NCI-H524 treated with DMSO at 0.1 percent for 48 hours (cell line): Measurements from ENCODE around the gene AMDHD2.
"Not testable (repeated sequence)": the region's sequence is repeated elsewhere in the genome, so short reads cannot be mapped to it uniquely, and the experiment has no call there.

ENCODE experiments used
- DNase-seq: peaks from one replicate; lab custom pipeline; 2025; lab: John Stamatoyannopoulos, UW

The AMDHD2 gene

GRCh38 chr16:2533912-2534311 is 13.7 kb downstream of the AMDHD2 start:
- no peak for DNase-seq

GRCh38 chr16:2534335-2534734 is 14.2 kb downstream of the AMDHD2 start:
- not testable (repeated sequence) for DNase-seq

- DNase-seq = no peak
Observed at GRCh38 chr16:2535625-2536013, 15.4 kb downstream of the AMDHD2 start.

- DNase-seq = peak; percentile 41
Observed at GRCh38 chr16:2537451-2538379, 17.5 kb downstream of the AMDHD2 start, which contains the start of gene PDPK1. Gene PDPK1, plus strand, starts transcription at chr16:2538021. Its CDS starts 92 bp downstream, at chr16:2538113.

- not testable (repeated sequence) for DNase-seq
Observed at GRCh38 chr16:2539192-2539844, 19.1 kb downstream of the AMDHD2 start.

GRCh38 chr16:2539845-2540458 is 19.8 kb downstream of the AMDHD2 start:
- not testable (repeated sequence) for DNase-seq

- not testable (repeated sequence) for DNase-seq
Observed at GRCh38 chr16:2540912-2541311, 20.7 kb downstream of the AMDHD2 start.

- not testable (repeated sequence) for DNase-seq
Observed at GRCh38 chr16:2541409-2541808, 21.2 kb downstream of the AMDHD2 start.

- not testable (repeated sequence) for DNase-seq
Observed at GRCh38 chr16:2543771-2544170, 23.6 kb downstream of the AMDHD2 start.

GRCh38 chr16:2550283-2550878 is 30.2 kb downstream of the AMDHD2 start:
- not testable (repeated sequence) for DNase-seq

- DNase-seq = not testable (repeated sequence)
Observed at GRCh38 chr16:2551420-2551889, 31.3 kb downstream of the AMDHD2 start.

- not testable (repeated sequence) for DNase-seq
Observed at GRCh38 chr16:2554709-2555425, 34.7 kb downstream of the AMDHD2 start.

- not testable (repeated sequence) for DNase-seq
Observed at GRCh38 chr16:2557150-2557549, 37.0 kb downstream of the AMDHD2 start.

- DNase-seq = not testable (repeated sequence)
Observed at GRCh38 chr16:2560131-2560797, 40.1 kb downstream of the AMDHD2 start.

- not testable (repeated sequence) for DNase-seq
Observed at GRCh38 chr16:2560798-2561133, 40.6 kb downstream of the AMDHD2 start.

GRCh38 chr16:2567506-2567905 is 47.3 kb downstream of the AMDHD2 start:
- not testable (repeated sequence) for DNase-seq

- DNase-seq = not testable (repeated sequence)
Observed at GRCh38 chr16:2568573-2568972, 48.4 kb downstream of the AMDHD2 start.

GRCh38 chr16:2572704-2573103 is 52.5 kb downstream of the AMDHD2 start:
- not testable (repeated sequence) for DNase-seq

GRCh38 chr16:2575839-2576238 is 55.7 kb downstream of the AMDHD2 start:
- DNase-seq = not testable (repeated sequence)

- not testable (repeated sequence) for DNase-seq
Observed at GRCh38 chr16:2577044-2577443, 56.9 kb downstream of the AMDHD2 start.

- DNase-seq = not testable (repeated sequence)
Observed at GRCh38 chr16:2578905-2579304, 58.7 kb downstream of the AMDHD2 start.
